GM10248 (cell line): Measurements from ENCODE around the gene PLEKHH1.
"Not testable (repeated sequence)": the region's sequence is repeated elsewhere in the genome, so short reads cannot be mapped to it uniquely, and the experiment has no call there.

Experiments
- CTCF ChIA-PET: fragments of 300-600 bp; sonication (Branson Sonifier 250); formaldehyde crosslinking; extraction: SDS; loops from one replicate; lab custom pipeline; 2021; ENCODE audit warnings: antibody characterized with exemption; lab: Yijun Ruan, JAX
- POLR2A ChIA-PET: fragments of 350-650 bp; sonication (Branson Sonifier 250); formaldehyde crosslinking; extraction: SDS; loops from one replicate; lab custom pipeline; 2020; ENCODE audit warnings: antibody characterized with exemption; lab: Yijun Ruan, JAX
- DNase-seq: peaks from one replicate; pipeline ENCODE4 v3.0.0; 2012; ENCODE audit errors: extremely low spot score
- CTCF ChIP-seq: IDR thresholded peaks from 2 replicates; pipeline ENCODE4 v1.5.1; 2012; ENCODE audit warnings: mild to moderate bottlenecking, low read depth; ENCODE audit errors: extremely low read depth, missing control alignments, control extremely low read depth

The PLEKHH1 gene

GRCh38 chr14:67619446-67620216 lies 86.5 kb downstream of the PLEKHH1 start, which contains the start of gene ARG2:
Gene ARG2, plus strand, starts transcription at chr14:67619920. Its CDS starts 58 bp downstream, at chr14:67619978.
- POLR2A ChIA-PET, result no interaction called here
- CTCF ChIA-PET, result interaction anchor here (0.7 to 5.0 kb wide), 35 partner anchors 8 to 255 kb away, joined by 3 to 59 read pairs (median 4); partner anchors contain the start of gene PIGH
- peak; percentile 7 for TF ChIP-seq CTCF
- peak; percentile 97 for DNase-seq

GRCh38 chr14:67620217-67620785 lies 87.2 kb downstream of the PLEKHH1 start:
- TF ChIP-seq CTCF, result no peak
- POLR2A ChIA-PET, result no interaction called here
- CTCF ChIA-PET, result interaction anchor here (1.0 to 5.0 kb wide), 10 partner anchors 13 to 84 kb away, joined by 3 to 59 read pairs (median 6); partner anchors contain the start of gene PIGH
- DNase-seq, result no peak

GRCh38 chr14:67622675-67623074 lies 89.6 kb downstream of the PLEKHH1 start:
- no peak for DNase-seq
- ChIA-PET POLR2A (no interaction called here), CTCF (interaction anchor here (1.0 to 5.0 kb wide), 5 partner anchors 9 to 82 kb away, joined by 3 to 29 read pairs (median 4); partner anchors contain the start of genes PIGH and RDH11)

DNA sequence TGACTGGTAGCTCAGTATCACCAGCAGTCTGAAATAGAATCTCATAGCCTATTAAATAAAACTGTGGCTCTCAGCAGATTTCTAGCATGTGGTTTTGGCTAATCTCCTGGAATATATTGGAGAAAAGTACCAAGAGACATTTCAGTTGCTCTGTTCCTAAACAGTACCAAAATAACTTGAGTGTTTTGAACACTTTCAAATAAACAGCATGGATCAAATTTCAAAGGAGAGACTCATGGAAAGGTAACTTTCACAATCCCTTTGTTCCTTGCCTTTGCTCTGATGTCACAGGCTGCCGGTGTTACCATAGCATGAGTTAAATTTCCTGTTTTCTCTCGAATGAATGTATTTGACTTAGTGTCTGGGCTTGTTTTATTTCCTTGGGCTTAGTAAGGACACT lies 90.0 kb downstream of the PLEKHH1 start:
- POLR2A ChIA-PET, result no interaction called here
- DNase-seq, result no peak
- CTCF ChIA-PET, result interaction anchor here (1.0 to 5.0 kb wide), 4 partner anchors 23 to 81 kb away, joined by 3 to 29 read pairs (median 4); partner anchors contain the start of genes PIGH and RDH11
- TF ChIP-seq CTCF, result no peak

More at GRCh38 chr14:67622675-67623074, 89.6 kb downstream of the PLEKHH1 start:
- TF ChIP-seq CTCF, result no peak

DNA sequence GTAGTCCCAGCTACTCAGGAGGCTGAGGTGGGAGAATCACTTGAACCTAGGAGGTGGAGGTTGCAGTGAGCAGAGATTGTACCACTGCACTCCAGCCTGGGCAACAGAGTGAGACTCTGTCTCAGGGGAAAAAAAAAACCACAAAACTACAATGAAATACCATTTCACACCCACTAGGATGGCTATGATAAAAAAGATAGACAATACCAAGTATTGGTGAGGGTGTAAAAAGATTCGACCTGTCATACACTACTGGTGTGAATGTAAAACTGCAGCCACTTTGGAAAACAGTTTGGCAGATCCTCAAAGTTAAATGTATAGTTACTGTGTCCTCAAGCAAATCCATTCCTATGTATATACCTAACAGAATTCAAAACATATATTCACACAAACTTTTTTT lies 93.0 kb downstream of the PLEKHH1 start:
- POLR2A ChIA-PET, DNase-seq, CTCF ChIA-PET: not testable (repeated sequence)

DNA sequence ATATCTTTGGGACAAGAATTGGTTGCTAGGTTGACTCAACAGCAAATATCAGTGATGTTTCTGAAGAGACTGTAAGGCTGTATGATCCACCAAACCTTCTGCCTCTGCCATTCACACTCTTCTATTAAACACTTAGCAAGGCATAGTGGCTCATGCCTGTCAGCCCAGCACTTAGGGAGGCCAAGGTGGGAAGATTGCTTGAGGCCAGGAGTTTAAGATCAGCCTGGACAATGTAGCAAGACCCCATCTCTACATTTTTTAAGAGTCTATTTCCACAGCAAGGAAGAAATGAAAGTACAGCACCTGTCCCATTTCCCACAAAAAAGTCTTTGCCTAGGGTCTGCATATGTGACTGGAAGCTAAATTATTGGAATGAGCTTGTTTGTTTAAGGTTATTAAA lies 94.4 kb downstream of the PLEKHH1 start:
- DNase-seq, result no peak
- no peak for TF ChIP-seq CTCF
- POLR2A ChIA-PET, result interaction anchor here (0.7 kb wide), 1 partner anchor 1189 kb away, joined by 4 read pairs; no protein-coding TSS in a partner anchor
- CTCF ChIA-PET, result interaction anchor here (1.3 to 1.8 kb wide), 3 partner anchors 8 to 40 kb away, joined by 5 to 6 read pairs (median 6); no protein-coding TSS in a partner anchor

GRCh38 chr14:67630186-67630585 lies 97.1 kb downstream of the PLEKHH1 start:
- POLR2A ChIA-PET, result no interaction called here

More at GRCh38 chr14:67630186-67630585, 97.1 kb downstream of the PLEKHH1 start:
- CTCF ChIA-PET, result interaction anchor here (1.0 to 1.8 kb wide), 2 partner anchors 14 to 19 kb away, joined by 3 to 4 read pairs; no protein-coding TSS in a partner anchor
- DNase-seq, result no peak
- TF ChIP-seq CTCF, result no peak
